IPS-18a (cell line): ENCODE data around the gene EFCAB6.

ENCODE experiments used
- H3K27ac ChIP-seq: one replicate; pipeline ENCODE4 v1.5.1; 2013; ENCODE audit warnings: low read length
- H3K27me3 ChIP-seq: one replicate; pipeline ENCODE4 v1.6.1; 2013; ENCODE audit warnings: mild to moderate bottlenecking, low read length; ENCODE audit not compliant: control insufficient read depth, insufficient read depth
- H3K36me3 ChIP-seq: one replicate; pipeline ENCODE4 v1.6.1; 2013; ENCODE audit warnings: low read depth, low read length; ENCODE audit not compliant: control insufficient read depth
- H3K4me1 ChIP-seq: one replicate; pipeline ENCODE4 v1.6.1; 2013; ENCODE audit warnings: low read depth, low read length; ENCODE audit not compliant: control insufficient read depth
- H3K4me3 ChIP-seq: one replicate; pipeline ENCODE4 v1.5.1; 2013; ENCODE audit warnings: low read length
- H3K9ac ChIP-seq: one replicate; pipeline ENCODE4 v1.6.1; 2013; ENCODE audit warnings: mild to moderate bottlenecking, low read length, moderate library complexity
- H3K9me3 ChIP-seq: one replicate; pipeline ENCODE4 v1.6.1; 2013; ENCODE audit warnings: low read depth, low read length; ENCODE audit not compliant: control insufficient read depth

EFCAB6 gene

DNA sequence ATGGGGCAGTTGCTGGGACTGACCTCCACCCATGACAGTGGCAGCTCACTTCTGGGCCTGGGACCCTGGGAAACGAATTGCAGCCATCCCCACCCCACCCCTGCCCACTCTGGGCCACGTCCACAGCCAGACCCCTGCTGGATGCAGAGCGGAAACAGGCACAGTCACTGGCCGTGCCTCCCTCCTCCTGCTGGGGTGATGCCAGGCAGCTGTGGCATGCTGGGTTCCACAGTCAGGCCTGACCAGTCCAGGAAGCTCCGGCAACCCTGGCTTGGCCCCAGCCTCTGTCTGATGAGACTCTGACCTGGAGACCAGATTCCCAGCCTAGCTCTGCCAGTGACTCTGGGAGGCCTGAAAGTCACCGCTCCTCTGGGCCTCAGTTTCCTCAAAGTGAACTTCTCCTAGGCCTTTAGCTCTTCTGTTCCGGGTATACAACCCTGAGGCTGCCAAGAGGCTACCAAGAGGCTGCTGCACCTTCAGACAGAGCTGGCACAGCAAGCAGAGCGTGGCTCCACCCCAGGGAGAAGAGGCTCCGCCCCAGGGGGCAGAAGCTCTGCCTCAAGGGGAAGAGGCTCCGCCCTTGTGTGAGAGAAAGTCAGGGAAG, 41.3 kb upstream of the EFCAB6 start:
- H3K27ac ChIP-seq = no peak overlapping the region
- H3K27me3 ChIP-seq = no peaks in the 10 kb centered on the region
- no peaks in the 10 kb centered on the region for H3K36me3 ChIP-seq
- H3K4me1 ChIP-seq = peaks cover under 1% of the 10 kb centered on the region
- no peak overlapping the region for H3K9ac ChIP-seq
- no peak overlapping the region for H3K4me3 ChIP-seq
- H3K9me3 ChIP-seq = no peaks in the 10 kb centered on the region

- Histone ChIP-seq H3K36me3 (no peaks in the 10 kb centered on the region), H3K9me3 (no peaks in the 10 kb centered on the region), H3K27me3 (no peaks in the 10 kb centered on the region), H3K4me1 (no peaks in the 10 kb centered on the region), H3K27ac (no peak overlapping the region), H3K9ac (no peak overlapping the region), H3K4me3 (no peak overlapping the region)
Observed at GRCh38 chr22:43852573-43853327, 40.6 kb upstream of the EFCAB6 start.

DNA sequence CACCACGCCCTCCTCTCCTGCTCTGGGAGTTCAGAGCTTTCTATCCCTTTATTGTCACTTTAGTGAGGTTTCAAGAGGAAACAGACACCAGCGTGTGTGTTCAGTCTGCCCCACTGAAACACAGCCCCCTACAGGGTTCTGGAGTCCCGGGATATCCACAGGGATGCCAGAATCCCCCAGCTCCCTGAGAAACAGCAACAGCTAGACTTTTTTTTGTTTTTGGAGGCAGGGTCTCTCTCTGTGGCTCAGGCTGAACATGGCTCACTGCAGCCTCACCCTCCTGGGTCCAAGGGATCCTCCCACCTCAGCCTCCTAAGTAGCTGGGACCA, 39.8 kb upstream of the EFCAB6 start:
- Histone ChIP-seq H3K4me3 (no peak overlapping the region), H3K27ac (no peak overlapping the region), H3K9ac (no peak overlapping the region)

GRCh38 chr22:43851058-43851978, 39.2 kb upstream of the EFCAB6 start:
- no peak overlapping the region for H3K4me3 ChIP-seq
- no peaks in the 10 kb centered on the region for H3K27me3 ChIP-seq
- peaks cover 3% of the 10 kb centered on the region for H3K4me1 ChIP-seq
- no peak overlapping the region for H3K9ac ChIP-seq
- no peak overlapping the region for H3K27ac ChIP-seq
- no peaks in the 10 kb centered on the region for H3K9me3 ChIP-seq
- no peaks in the 10 kb centered on the region for H3K36me3 ChIP-seq

More for the DNA sequence above, 39.8 kb upstream of the EFCAB6 start:
- no peaks in the 10 kb centered on the region for H3K36me3 ChIP-seq
- H3K4me1 ChIP-seq = no peaks in the 10 kb centered on the region
- H3K27me3 ChIP-seq = no peaks in the 10 kb centered on the region
- H3K9me3 ChIP-seq = no peaks in the 10 kb centered on the region

DNA sequence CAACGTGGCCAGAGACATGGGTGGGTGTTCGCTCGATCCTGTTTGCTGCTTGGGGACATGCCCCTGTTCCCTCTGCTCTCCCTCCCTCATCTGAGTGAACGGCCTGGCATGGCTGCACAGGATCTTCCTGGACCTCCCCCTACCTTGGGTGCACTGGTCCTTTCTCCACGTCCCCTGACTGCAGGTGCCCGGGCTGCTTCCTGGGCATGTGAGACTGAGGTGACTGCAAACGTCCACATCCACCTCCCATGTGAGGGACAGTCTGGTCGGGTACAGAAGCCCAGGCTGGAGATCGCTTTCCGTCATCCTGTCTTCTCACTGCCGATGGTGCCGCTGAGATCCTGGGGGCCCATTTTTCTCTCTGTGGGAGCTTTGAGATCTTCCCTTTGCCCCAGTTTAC, 38.4 kb upstream of the EFCAB6 start:
- no peaks in the 10 kb centered on the region for H3K27me3 ChIP-seq
- H3K9ac ChIP-seq = no peak overlapping the region
- no peaks in the 10 kb centered on the region for H3K36me3 ChIP-seq
- H3K4me1 ChIP-seq = peaks cover 5% of the 10 kb centered on the region
- H3K9me3 ChIP-seq = no peaks in the 10 kb centered on the region
- no peak overlapping the region for H3K4me3 ChIP-seq
- no peak overlapping the region for H3K27ac ChIP-seq

GRCh38 chr22:43849731-43850130, 37.6 kb upstream of the EFCAB6 start:
- no peaks in the 10 kb centered on the region for H3K27me3 ChIP-seq

GRCh38 chr22:43848366-43849171, 36.5 kb upstream of the EFCAB6 start:
- no peak overlapping the region for H3K4me3 ChIP-seq
- H3K27me3 ChIP-seq = no peaks in the 10 kb centered on the region
- no peak overlapping the region for H3K9ac ChIP-seq
- H3K4me1 ChIP-seq = peaks cover 5% of the 10 kb centered on the region
- no peaks in the 10 kb centered on the region for H3K36me3 ChIP-seq
- no peak overlapping the region for H3K27ac ChIP-seq
- H3K9me3 ChIP-seq = no peaks in the 10 kb centered on the region

More at GRCh38 chr22:43849731-43850130, 37.6 kb upstream of the EFCAB6 start:
- no peak overlapping the region for H3K9ac ChIP-seq
- no peaks in the 10 kb centered on the region for H3K36me3 ChIP-seq
- peaks cover 5% of the 10 kb centered on the region for H3K4me1 ChIP-seq
- no peaks in the 10 kb centered on the region for H3K9me3 ChIP-seq
- H3K27ac ChIP-seq = no peak overlapping the region
- no peak overlapping the region for H3K4me3 ChIP-seq

DNA sequence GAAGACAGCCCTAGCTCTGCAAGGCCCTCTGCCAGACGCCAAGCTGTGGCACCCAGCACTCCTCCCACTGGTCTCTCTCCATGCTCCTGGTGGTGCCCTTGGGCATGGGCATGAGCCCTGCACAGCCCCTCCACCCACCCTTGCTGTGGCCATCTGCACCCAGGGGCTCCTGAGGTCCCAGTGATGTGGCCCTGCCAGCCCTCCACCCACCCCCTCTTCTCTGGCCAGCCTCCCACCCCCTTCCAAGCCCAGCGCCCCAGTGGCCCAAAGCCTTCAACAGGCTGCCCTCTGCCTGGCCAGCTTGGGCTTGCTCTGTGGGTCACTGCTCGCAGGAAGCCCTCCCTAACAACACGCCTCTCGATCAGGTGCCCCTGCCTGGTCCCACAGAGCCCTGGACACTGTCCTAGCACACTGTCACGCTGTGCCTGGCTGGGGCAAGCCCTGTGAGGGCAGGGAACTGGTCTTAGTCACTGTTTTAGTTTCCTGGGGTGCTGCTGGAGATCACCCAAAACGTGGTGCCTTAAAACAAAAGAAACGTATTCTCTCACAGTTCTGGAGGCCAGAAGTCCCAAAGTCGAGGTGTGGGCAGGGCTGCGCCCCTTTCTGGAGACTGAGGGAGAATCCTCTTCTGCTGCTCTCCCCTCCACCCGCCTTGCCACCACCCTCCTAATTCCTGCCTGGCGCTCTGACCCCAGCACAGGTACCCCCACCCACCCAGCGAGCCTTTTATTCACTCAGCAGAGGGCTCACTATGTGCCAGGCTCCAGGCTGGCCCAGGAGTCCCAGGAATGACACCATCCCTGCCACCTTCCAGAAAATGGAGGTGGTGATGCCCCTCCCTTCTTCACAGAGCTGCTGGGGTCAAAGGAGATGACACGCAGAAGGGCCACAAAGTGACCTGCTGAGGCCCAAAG, 35.5 kb upstream of the EFCAB6 start:
- Histone ChIP-seq H3K4me3 (no peak overlapping the region), H3K36me3 (no peaks in the 10 kb centered on the region), H3K27me3 (no peaks in the 10 kb centered on the region), H3K4me1 (peaks cover 5% of the 10 kb centered on the region), H3K27ac (no peak overlapping the region), H3K9me3 (no peaks in the 10 kb centered on the region), H3K9ac (no peak overlapping the region)

DNA sequence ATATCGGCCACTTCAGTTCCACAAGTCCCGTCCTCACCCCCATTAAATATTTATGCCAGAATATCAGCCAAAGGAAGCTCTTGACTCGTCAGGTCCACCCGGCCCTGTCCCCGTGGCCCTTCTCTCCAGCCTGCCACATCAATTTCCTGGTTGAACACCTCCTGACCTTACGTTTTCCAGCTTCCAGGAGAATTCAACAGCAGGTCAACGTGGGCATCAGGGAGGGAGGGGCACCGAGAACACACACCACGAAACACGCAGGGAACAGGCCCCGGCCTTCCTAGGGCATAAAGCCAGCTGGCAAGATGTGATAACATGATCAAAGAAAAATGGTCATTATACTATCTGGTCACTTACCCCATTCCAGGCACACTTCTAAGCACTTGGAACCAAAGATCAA, 34.9 kb upstream of the EFCAB6 start:
- Histone ChIP-seq H3K27ac (no peak overlapping the region), H3K4me1 (peaks cover 5% of the 10 kb centered on the region), H3K4me3 (no peak overlapping the region), H3K9me3 (no peaks in the 10 kb centered on the region), H3K27me3 (no peaks in the 10 kb centered on the region), H3K36me3 (no peaks in the 10 kb centered on the region), H3K9ac (no peak overlapping the region)

DNA sequence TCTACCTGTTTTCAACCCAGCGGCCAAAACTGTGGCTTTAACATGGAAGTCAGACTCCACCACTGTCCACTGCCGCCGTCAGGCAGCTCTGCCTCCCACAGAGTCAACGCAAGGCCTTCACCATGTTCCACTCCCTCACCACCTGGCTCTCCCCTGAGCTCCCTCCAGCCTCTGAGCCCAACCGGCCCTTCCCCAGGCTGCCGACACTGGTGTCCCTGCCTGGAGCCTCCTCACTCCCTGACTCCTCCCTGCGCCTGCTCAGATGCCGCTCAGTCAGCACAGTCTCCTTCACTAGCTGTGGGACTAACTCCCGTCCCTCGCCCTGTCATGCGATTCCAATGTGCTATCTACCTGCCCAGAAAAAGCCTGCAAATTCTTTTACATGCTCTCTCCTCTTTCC, 33.9 kb upstream of the EFCAB6 start:
- H3K9me3 ChIP-seq = no peaks in the 10 kb centered on the region
- no peak overlapping the region for H3K27ac ChIP-seq
- H3K4me3 ChIP-seq = no peak overlapping the region
- H3K9ac ChIP-seq = no peak overlapping the region
- H3K4me1 ChIP-seq = peaks cover 5% of the 10 kb centered on the region
- H3K27me3 ChIP-seq = no peaks in the 10 kb centered on the region
- no peaks in the 10 kb centered on the region for H3K36me3 ChIP-seq
